Vein endothelial cell (primary cell): ENCODE measurements around the gene GPRC5C. TPM values are rescaled to one million over a fixed set of nuclear protein-coding genes. Genes with fewer than 3 reads are reported as not detected.

ENCODE experiments used
- small RNA-seq: library from RNA; depleted of rRNA; stranded (forward); fragments of <200 nt; gene quantifications from one replicate; pipeline ENCODE3, GENCODE V24; 2012
- total RNA-seq: library from RNA; depleted of rRNA; stranded (reverse); fragments of >200 nt; gene quantifications from 2 replicates; pipeline ENCODE4 v1.2.3, GENCODE V29; 2012

The GPRC5C gene, protein sequence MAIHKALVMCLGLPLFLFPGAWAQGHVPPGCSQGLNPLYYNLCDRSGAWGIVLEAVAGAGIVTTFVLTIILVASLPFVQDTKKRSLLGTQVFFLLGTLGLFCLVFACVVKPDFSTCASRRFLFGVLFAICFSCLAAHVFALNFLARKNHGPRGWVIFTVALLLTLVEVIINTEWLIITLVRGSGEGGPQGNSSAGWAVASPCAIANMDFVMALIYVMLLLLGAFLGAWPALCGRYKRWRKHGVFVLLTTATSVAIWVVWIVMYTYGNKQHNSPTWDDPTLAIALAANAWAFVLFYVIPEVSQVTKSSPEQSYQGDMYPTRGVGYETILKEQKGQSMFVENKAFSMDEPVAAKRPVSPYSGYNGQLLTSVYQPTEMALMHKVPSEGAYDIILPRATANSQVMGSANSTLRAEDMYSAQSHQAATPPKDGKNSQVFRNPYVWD
- 0.33 and 0.67 TPM in 2 replicates for total RNA-seq

GRCh38 chr17:74431568-74432423 is at the start of gene GPRC5C:
Gene GPRC5C (plus strand): TSS chr17:74432088. CDS start chr17:74439777, 7,689 bp downstream.

GRCh38 chr17:74466111-74466827 is 34.4 kb downstream of the GPRC5C start, which contains the start of gene CD300A:
Gene CD300A (plus strand): TSS chr17:74466634. CDS start chr17:74466704, 70 bp downstream.

Small RNA genes lying within 50 kb of the gene (small RNA-seq; reads per million reads assigned to genes)
- gene RNA5SP448 = not detected

Other genes with a start within 250 kb of the GPRC5C start
- 438 and 987 TPM in 2 replicates for gene RPL38, start 228.4 kb upstream of the GPRC5C start, total RNA-seq
- 1.6 and 2.1 TPM in 2 replicates for gene TTYH2, start 218.5 kb upstream of the GPRC5C start, total RNA-seq
- gene DNAI2, start 157.9 kb upstream of the GPRC5C start, total RNA-seq = not detected in 2 replicates
- gene KIF19, start 105.9 kb upstream of the GPRC5C start, total RNA-seq = 1.3 and 9.6 TPM in 2 replicates
- gene BTBD17, start 70.2 kb upstream of the GPRC5C start, total RNA-seq = not detected in 2 replicates
- not detected in 2 replicates for gene GPR142, start 64.6 kb upstream of the GPRC5C start, total RNA-seq
- gene CD300A, start 34.5 kb downstream of the GPRC5C start, total RNA-seq = not detected in 2 replicates
- not detected in 2 replicates for gene CD300LB, start 99.4 kb downstream of the GPRC5C start, total RNA-seq
- gene CD300C, start 114.0 kb downstream of the GPRC5C start, total RNA-seq = not detected in 2 replicates
- gene CD300H, start 135.4 kb downstream of the GPRC5C start, total RNA-seq = not detected in 2 replicates
- gene CD300LD, start 160.2 kb downstream of the GPRC5C start, total RNA-seq = not detected in 2 replicates
- gene CD300E, start 191.7 kb downstream of the GPRC5C start, total RNA-seq = not detected in 2 replicates